A673 (cell line): ENCODE measurements around the gene ARL9. TPM values are rescaled to one million over a fixed set of nuclear protein-coding genes. Genes with fewer than 3 reads are reported as not detected.

Source experiments
- BruUV-seq: library from RNA; stranded (reverse); fragments of 400-500 nt; replicated peaks from 2 replicates; lab custom pipeline; 2021; lab: Mats Ljungman, UMichigan
- CTCF ChIA-PET: fragments of 300-600 bp; sonication (Branson Sonifier 250); formaldehyde crosslinking; loops from one replicate; lab custom pipeline; 2022; ENCODE audit warnings: antibody characterized with exemption; lab: Charles Lee
- POLR2A ChIA-PET: fragments of 300-600 bp; sonication (Branson Sonifier 250); formaldehyde crosslinking; loops from one replicate; lab custom pipeline; 2022; ENCODE audit warnings: antibody characterized with exemption; ENCODE audit not compliant: low non-redundant PET; lab: Charles Lee
- DNase-seq: peaks from one replicate; pipeline ENCODE4 v3.0.0-alpha.2; 2015; ENCODE audit warnings: low spot score
- H3K27ac ChIP-seq: fragments of 200-600 bp; sonication (generic); 2 replicates; pipeline ENCODE4 v1.5.1; 2016; ENCODE audit warnings: mixed run types, low read depth, mild to moderate bottlenecking, mixed read lengths, antibody characterized with exemption, low read length; ENCODE audit not compliant: poor library complexity, severe bottlenecking
- H3K27me3 ChIP-seq: fragments of 200-600 bp; sonication (generic); replicated peaks from 2 replicates; pipeline ENCODE4 v1.6.1; 2017; ENCODE audit warnings: mixed run types, low read depth, mild to moderate bottlenecking, mixed read lengths, antibody characterized with exemption, low read length; ENCODE audit not compliant: insufficient read depth, poor library complexity
- H3K36me3 ChIP-seq: fragments of 200-600 bp; sonication (generic); 2 replicates; pipeline ENCODE4 v1.6.1; 2016; ENCODE audit warnings: mixed run types, mild to moderate bottlenecking, mixed read lengths, antibody characterized with exemption, low read length; ENCODE audit not compliant: insufficient read depth, poor library complexity, severe bottlenecking
- H3K4me1 ChIP-seq: fragments of 200-600 bp; sonication (generic); 2 replicates; pipeline ENCODE4 v1.6.1; 2017; ENCODE audit warnings: mixed run types, mild to moderate bottlenecking, mixed read lengths, antibody characterized with exemption, low read length; ENCODE audit not compliant: insufficient read depth, poor library complexity, severe bottlenecking
- H3K4me3 ChIP-seq: fragments of 200-600 bp; sonication (generic); 2 replicates; pipeline ENCODE4 v1.5.1; 2016; ENCODE audit warnings: low read depth, mixed run types, mild to moderate bottlenecking, mixed read lengths, low read length; ENCODE audit not compliant: poor library complexity, severe bottlenecking
- H3K9me3 ChIP-seq: fragments of 200-600 bp; sonication (generic); 2 replicates; pipeline ENCODE4 v1.6.1; 2016; ENCODE audit warnings: mixed run types, low read depth, mild to moderate bottlenecking, mixed read lengths, antibody characterized with exemption, low read length; ENCODE audit not compliant: poor library complexity, severe bottlenecking
- EZH2 ChIP-seq: fragments of 200-600 bp; sonication (generic); IDR thresholded peaks from 2 replicates; pipeline ENCODE4 v1.6.1; 2017; ENCODE audit warnings: borderline replicate concordance, low read depth, mild to moderate bottlenecking, mixed read lengths, antibody characterized with exemption, low read length; ENCODE audit not compliant: poor library complexity, severe bottlenecking
- intact Hi-C: fragments of 100-400 bp; cut with micrococcal nuclease; formaldehyde crosslinking; loops from one replicate; pipeline ENCODE4 v1.10.0; 2022; ENCODE audit not compliant: unreplicated experiment
- total RNA-seq: library from RNA; stranded (reverse); gene quantifications from 2 replicates; pipeline ENCODE4 v1.2.3, GENCODE V29; 2021
- TF ChIP-seq, protein P1 (sequence below): fragments of 300-800, 200-600 bp; sonication (generic); conservative IDR thresholded peaks from 2 replicates; pipeline ENCODE4 v1.5.1; 2017; ENCODE audit warnings: low read depth, mild to moderate bottlenecking, antibody characterized with exemption, low read length, moderate library complexity, mixed read lengths

Gene ARL9
- total RNA-seq, 1 experiment from 2014 or later = 0.24 TPM

DNA sequence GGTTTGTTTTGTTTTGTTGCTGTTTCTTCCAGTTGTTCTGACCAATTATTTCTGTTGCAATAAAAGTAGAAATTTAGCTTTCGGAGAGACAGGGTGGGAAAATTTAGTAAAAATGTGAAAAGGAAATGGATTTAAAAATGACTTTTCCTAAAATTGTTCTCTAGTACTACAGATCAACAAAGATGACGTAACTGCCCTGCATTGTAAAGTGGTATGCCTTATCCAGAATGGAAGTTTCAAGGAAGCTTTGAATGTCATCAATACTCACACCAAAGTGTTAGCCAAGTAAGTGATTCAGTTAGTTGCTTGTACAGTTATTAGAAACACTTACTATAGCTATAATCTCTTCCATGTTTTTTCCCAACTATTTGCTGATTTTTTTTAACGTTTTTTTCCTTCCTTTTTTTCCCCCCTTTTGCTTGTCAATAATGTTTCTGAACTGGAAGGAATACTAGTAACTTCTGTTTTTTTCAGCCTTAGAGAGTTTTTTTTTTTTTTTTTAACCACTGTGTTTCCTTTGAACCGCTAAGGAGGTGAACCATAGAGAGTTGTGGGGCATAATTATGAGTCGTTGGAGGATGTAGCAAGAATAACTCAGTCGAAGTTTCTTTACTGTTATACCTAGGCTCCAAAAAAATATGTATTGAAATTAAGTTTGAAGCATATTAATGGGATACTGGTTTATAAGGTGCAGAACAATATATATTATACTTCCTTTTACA, 35.9 kb upstream of the ARL9 start:
- no TSS peak for BruUV-seq
- no peak overlapping the region for H3K4me3 ChIP-seq
- intact Hi-C loops = no loop called here
- H3K27me3 ChIP-seq = no peaks in the 10 kb centered on the region
- TF ChIP-seq EZH2 = no peak
- TF ChIP-seq, protein P1, sequence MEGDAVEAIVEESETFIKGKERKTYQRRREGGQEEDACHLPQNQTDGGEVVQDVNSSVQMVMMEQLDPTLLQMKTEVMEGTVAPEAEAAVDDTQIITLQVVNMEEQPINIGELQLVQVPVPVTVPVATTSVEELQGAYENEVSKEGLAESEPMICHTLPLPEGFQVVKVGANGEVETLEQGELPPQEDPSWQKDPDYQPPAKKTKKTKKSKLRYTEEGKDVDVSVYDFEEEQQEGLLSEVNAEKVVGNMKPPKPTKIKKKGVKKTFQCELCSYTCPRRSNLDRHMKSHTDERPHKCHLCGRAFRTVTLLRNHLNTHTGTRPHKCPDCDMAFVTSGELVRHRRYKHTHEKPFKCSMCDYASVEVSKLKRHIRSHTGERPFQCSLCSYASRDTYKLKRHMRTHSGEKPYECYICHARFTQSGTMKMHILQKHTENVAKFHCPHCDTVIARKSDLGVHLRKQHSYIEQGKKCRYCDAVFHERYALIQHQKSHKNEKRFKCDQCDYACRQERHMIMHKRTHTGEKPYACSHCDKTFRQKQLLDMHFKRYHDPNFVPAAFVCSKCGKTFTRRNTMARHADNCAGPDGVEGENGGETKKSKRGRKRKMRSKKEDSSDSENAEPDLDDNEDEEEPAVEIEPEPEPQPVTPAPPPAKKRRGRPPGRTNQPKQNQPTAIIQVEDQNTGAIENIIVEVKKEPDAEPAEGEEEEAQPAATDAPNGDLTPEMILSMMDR = no peak
- POLR2A ChIA-PET = no interaction called here
- H3K9me3 ChIP-seq = no peaks in the 10 kb centered on the region
- H3K36me3 ChIP-seq = peaks cover 40% of the 10 kb centered on the region
- CTCF ChIA-PET = no interaction called here
- no peak for DNase-seq
- no peak overlapping the region for H3K27ac ChIP-seq
- H3K4me1 ChIP-seq = no peaks in the 10 kb centered on the region

DNA sequence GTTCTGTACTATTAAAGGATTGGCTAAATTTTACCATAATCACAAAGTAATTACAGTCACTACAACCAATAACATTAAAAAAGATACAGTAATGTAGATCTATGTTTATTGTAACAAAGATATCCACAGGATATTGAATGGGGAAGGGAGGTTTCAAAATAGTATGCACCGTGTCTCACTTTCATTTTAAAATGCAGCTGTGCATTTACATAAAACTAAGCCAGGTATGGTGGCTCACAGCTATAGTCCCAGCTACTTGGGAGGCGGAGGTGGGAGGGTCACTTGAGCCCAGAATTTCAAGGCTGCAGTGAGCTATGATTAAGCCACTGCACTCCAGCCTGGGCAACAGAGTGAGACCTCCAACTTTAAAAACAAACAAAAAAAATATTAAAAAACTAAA, 29.7 kb upstream of the ARL9 start:
- Histone ChIP-seq H3K36me3 (peaks cover 40% of the 10 kb centered on the region), H3K27me3 (no peaks in the 10 kb centered on the region), H3K9me3 (no peaks in the 10 kb centered on the region), H3K4me1 (no peaks in the 10 kb centered on the region), H3K4me3 (no peak overlapping the region), H3K27ac (no peak overlapping the region)
- intact Hi-C loops = no loop called here
- CTCF ChIA-PET = no interaction called here
- POLR2A ChIA-PET = no interaction called here
- BruUV-seq = no TSS peak
- no peak for TF ChIP-seq EZH2
- TF ChIP-seq, protein P1 = no peak
- DNase-seq = no peak

DNA sequence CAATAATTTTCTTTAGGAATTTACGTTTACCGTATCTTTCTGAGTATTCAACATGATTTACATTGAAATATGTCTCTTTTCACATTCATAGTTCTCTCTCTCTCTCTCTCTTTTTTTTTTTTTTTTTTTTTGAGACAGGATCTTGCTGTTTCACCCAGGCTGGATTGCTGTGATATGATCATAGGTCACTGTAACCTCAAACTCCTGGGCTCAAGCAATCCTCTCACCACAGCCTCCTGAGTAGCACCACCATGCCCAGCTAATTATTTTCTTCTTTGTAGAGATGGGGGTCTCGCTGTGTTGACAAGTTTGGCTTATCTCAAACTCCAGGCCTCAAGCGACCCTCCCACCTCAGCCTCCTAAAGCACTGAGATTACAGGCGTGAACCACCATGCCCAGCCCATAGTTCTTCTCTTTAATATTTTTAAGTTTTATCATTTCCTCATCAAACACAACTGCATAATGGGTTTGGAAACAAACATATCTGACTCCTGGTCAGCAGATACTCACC, 28.3 kb upstream of the ARL9 start:
- intact Hi-C loops = no loop called here
- Histone ChIP-seq H3K4me1 (no peaks in the 10 kb centered on the region), H3K9me3 (no peaks in the 10 kb centered on the region), H3K36me3 (peaks cover 27% of the 10 kb centered on the region), H3K4me3 (no peak overlapping the region), H3K27ac (no peak overlapping the region), H3K27me3 (no peaks in the 10 kb centered on the region)
- ChIA-PET CTCF (no interaction called here), POLR2A (no interaction called here)
- no TSS peak for BruUV-seq
- TF ChIP-seq, protein P1 = no peak
- TF ChIP-seq EZH2 = no peak
- DNase-seq = no peak
